GM18870 (cell line): ENCODE results near the gene FRAT1.
"Not testable (repeated sequence)": the region's sequence is repeated elsewhere in the genome, so short reads cannot be mapped to it uniquely, and the experiment has no call there.

Experiments
- ATAC-seq: cut with Tn5 transposase; IDR thresholded peaks from one replicate; pipeline ENCODE4 v1.9.1; 2021; ENCODE audit warnings: moderate library complexity; ENCODE audit not compliant: unreplicated experiment

Gene FRAT1, protein sequence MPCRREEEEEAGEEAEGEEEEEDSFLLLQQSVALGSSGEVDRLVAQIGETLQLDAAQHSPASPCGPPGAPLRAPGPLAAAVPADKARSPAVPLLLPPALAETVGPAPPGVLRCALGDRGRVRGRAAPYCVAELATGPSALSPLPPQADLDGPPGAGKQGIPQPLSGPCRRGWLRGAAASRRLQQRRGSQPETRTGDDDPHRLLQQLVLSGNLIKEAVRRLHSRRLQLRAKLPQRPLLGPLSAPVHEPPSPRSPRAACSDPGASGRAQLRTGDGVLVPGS

DNA sequence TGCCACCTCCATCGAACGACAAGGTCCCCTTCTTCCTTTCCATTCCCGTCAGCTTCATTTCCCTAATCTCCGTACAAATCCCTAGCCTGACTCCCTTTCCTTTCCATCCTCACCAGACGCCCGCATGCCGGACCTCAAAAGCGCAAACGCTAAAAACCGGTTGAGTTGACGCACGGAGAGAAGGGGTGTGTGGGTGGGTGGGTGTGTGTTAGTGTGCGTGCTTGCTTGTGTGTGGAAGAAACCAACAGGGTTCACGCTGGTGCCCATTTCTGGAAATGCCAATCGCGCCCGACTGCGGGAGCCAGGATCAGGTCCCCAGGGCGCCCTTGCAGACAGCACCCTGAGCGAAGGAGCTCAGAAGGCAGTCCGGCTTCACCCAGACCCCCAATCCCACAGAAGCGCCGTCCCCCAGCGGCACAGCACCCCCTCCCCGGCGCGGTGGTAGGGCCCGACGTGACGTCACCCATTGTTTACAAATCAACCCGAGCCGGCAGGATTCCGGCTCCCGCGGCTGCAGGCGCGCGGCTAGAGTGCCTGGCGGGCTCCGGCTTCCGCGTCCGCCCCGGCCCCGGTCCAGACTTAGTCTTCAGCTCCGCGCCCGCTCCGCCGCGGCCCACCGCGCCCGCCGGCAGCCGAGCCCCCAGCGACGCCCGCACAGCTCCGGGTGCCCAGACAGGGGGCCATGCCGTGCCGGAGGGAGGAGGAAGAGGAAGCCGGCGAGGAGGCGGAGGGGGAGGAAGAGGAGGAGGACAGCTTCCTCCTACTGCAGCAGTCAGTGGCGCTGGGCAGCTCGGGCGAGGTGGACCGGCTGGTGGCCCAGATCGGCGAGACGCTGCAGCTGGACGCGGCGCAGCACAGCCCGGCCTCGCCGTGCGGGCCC is at the start of gene FRAT1:
TSS of gene FRAT1 (plus strand) at position 500 of the 880 bp plus-strand sequence. CDS start at position 683, 183 bp downstream.
- ATAC-seq, result peak; percentile 78

- no peak for ATAC-seq
Observed at GRCh38 chr10:97270523-97271154, 48.4 kb upstream of the FRAT1 start.

DNA sequence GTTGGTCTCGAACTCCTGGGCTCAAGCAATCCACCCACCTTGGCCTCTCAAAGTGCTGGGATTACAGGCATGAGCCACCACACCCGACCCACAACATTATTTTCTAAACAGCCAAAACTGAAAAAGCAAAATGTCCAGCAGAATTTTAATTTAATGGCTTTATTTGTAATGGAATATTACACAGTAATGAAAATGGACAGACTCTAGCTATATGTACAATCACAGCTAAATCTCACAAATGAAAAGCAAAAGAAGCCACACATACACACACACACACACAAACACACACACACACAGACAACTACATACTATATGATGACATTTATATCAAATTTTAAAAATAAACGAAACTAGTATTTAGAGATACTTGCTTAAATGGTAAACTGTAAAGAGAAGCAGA is 45.4 kb upstream of the FRAT1 start:
- no peak for ATAC-seq

DNA sequence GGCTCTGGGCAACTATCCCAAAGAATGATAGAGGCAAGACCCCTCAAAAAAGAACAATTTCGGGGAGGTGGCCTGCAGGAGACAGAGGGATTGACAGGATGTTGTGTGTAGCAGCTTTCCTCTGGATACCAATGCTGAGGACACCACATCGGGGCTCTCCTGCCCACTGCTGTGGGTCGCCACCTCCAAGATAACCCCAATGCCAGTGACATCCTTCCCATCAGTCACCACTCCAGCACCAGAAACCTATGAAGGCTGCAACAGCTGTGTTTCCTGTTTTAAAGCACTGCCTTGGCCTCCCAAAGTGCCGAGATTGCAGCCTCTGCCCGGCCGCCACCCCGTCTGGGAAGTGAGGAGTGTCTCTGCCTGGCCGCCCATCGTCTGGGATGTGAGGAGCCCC is 44.2 kb upstream of the FRAT1 start:
- ATAC-seq, result no peak

GRCh38 chr10:97277551-97277950 is 41.5 kb upstream of the FRAT1 start:
- ATAC-seq, result no peak

GRCh38 chr10:97278491-97278989 is 40.5 kb upstream of the FRAT1 start:
- no peak for ATAC-seq

GRCh38 chr10:97279121-97279815 is 39.8 kb upstream of the FRAT1 start:
- ATAC-seq, result no peak

- no peak for ATAC-seq
Observed at GRCh38 chr10:97280783-97281182, 38.3 kb upstream of the FRAT1 start.

DNA sequence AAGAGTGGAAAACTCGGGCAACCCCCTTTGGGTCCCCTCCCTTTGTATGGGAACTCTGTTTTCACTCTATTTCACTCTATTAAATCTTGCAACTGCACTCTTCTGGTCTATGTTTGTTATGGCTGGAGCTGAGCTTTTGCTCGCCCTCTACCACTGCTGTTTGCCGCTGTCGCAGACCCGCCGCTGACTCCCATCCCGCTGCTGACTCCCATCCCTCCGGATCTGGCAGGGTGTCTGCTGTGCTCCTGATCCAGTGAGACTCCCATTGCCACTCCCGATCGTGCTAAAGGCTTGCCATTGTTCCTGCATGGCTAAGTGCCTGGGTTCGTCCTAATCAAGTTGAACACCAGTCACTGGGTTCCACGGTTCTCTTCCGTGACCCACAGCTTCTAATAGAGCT is 29.0 kb upstream of the FRAT1 start:
- not testable (repeated sequence) for ATAC-seq

DNA sequence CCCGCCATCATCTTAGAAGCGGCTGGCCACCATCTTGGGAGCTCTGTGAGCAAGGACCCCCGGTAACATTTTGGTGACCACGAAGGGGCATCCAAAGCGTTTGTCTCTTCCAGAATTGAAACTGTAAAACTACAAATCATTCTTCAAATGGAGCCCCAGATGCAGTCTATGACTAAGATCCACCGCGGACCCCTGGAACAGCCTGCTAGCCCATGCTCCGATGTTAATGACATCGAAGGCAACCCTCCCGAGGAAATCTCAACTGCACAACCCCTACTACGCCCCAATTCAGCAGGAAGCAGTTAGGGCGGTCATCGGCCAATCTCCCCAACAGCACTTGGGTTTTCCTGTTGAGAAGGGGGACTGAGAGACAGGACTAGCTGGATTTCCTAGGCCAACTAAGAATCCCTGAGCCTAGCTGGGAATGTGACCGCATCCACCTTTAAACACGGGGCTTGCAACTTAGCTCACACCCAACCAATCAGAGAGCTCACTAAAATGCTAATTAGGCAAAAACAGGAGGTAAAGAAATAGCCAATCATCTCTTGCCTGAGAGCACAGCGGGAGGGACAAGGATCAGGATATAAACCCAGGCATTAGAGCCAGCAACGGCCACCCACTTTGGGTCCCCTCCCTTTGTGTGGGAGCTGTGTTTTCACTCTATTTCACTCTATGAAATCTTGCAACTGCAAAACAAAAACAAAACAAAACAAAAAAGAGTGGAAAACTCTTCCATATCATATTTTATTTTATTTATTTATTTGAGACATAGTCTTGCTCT is 28.3 kb upstream of the FRAT1 start:
- not testable (repeated sequence) for ATAC-seq

- no peak for ATAC-seq
Observed at GRCh38 chr10:97291357-97292096, 27.5 kb upstream of the FRAT1 start.

DNA sequence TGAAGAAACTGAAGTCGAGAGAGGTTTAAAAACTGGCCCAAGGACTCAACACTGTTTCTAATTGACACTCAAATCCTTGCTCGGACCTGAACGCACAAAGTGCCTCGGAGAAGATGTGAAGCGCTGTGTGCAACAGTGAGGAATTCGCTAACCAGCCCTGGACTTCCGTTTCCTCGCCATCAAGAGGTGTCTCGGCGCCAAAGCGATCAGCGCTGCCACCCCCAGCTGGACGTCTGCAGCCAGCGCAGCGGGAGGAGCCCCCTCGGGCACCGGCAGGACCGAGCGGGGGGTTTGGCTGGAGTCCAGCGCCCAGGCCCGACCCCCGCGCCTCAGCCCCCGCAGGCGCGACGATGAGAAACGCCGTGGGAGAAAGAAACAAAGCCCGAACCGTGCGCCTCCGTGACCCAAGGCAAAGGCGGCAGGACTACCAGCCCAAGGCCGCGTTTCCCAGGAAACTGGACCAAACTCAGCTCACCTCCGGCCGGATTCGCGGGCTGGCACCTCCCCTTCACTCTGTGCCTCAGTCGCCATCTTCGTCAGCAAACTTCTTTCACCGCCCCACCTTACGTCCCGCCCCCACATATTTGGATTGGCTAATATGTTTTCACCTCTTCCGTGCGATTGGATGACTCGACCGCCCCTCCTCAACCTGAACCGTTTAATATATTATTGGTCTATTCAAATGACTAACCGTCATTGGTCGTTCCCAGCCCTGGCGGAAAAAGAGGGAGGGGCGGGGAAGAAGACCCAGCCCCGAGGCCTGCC is 26.8 kb upstream of the FRAT1 start, which contains the start of gene ARHGAP19:
TSS of gene ARHGAP19 (minus strand) at position 541 of the 765 bp plus-strand sequence. CDS start at position 531, 10 bp downstream.
- ATAC-seq, result peak; percentile 97

DNA sequence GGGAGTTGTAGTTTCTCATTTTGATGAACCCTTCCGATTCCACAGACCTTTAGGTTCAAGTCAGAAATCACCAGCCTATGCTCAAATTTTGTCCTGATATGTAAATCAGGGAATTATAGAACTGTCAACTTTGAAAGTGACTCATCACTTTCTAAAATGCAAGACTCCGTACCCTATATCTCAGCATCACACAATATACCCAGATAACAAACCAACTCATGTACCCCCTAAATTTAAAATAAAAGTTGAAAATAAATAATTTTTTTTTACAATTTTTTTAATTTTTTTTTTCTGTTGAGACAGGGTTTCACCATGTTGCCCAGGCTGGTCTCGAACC is 26.2 kb upstream of the FRAT1 start:
- no peak for ATAC-seq

DNA sequence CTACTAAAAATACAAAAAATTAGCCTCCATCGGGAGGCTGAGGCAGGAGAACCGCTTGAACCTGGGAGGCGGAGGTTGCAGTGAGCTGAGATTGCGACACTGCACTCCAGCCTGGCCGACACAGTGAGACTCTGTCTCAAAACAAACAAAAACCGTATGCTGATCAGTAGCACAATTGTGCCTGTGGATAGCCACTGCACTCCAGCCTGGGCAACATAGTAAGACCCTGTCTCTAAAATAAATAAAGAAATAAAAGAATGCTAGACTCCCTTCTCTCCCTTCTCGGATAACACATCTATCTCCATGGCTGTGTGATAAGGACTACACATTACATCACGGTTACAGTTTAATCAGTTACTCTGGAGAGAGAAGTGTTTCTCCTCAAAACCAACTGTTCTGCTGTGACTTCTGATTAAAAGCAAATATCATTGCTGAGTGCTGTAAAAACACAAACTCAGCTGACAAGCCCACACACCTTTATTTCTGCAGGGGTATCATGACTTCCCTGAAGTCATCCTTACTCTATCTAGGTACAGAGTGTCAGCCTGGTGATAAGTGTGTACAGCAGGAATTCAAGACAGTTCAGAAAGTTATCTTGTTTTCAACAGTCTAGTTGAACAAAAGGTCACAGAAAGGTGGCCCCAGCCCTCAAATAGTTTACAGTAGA is 21.4 kb upstream of the FRAT1 start:
- ATAC-seq, result no peak

- ATAC-seq, result no peak
Observed at GRCh38 chr10:97298223-97298571, 20.9 kb upstream of the FRAT1 start.

DNA sequence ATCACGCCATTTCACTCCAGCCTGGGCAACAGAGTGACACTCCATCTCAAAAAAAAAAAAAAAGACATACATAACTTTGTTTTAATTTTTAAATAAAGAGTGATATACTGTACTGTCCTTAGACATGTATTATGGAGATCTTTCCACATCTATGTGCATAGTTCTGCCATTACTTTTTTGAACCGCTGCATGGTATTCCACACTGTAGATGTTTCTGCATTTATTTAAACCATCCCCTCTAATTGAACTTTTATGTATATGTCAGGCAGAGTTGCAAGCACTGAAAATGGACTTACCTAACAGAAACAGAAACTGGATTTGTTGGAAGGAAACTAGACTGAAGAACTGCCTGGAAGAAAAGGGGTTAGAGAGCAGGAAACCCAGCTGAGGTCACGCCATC is 18.1 kb upstream of the FRAT1 start:
- no peak for ATAC-seq

DNA sequence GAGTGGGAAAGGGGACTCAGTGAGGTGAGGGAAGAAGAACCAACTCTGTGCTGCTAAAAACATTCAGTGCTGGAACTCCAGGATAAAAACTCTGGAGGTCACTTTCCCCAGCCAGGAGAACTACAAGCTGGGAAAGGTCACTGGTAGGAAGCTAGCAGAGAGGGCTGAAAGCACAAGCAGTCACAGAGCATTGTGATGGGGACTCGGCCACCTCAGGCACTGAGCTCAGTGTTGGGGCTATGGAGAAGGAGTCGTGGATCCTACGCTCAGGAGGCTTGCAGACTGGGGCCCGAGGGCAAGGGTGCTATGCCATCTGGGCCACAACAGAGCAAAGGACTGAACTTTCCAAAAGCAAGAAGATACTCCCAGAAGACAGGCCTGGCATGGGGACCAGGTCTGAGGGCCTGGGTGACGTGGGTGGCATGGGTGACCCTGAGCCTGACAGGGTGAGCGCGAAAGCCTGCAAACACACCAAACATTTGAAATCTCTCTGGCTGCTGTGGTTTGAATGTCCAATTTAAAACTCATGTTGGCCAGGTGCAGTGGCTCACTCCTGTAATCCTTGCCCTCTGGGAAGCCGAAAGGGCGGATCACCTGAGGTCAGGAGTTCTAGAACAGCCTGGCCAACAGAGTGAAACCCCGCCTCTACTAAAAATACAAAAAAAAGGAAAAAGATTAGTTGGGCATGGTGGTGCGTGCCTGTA is 16.8 kb upstream of the FRAT1 start:
- no peak for ATAC-seq

DNA sequence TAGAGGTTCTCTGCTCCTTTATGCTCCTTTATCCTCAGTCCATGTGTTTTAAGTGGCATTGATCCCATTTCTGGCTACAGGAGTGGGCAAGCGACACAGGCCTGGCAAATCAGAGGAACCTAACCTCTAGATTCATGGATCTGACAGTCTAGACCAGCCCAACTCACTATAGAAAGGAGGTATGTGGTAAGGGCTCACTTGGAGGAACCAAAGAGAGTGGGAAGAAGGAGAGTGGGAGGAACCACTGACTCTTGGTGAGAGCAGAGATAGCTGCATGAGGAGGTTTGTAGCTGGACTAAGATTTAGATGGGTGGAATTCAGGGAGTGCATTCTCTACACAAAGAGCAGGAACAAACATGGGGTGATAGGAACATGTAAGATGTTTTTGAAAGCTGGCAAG is 11.6 kb upstream of the FRAT1 start:
- no peak for ATAC-seq
